GM10847 (cell line): ENCODE results near the gene HECTD3.

Experiments
- POLR2A ChIP-seq: IDR thresholded peaks from 2 replicates; pipeline ENCODE4 v1.6.1; 2011; ENCODE audit not compliant: insufficient read length; ENCODE audit errors: extremely low read depth

The HECTD3 gene

DNA sequence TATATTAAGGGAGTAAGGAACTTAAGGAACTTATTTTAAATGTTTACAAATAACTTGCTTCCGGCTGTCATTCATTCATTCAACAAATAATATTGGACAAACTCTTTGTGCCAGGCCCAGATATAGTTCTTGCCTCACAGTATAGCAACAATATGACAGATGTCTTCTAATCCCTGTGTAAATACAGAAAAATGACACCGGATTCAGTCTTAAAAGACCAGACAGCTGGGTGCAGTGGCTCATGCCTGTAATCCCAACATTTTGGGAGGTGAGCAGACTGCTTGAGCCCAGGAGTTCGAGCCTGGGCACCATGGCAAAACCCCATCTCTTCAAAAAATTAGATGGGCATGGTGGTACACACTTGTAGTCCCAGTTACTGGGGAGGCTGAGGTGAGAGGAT is 48.4 kb downstream of the HECTD3 start:
- no peak for TF ChIP-seq POLR2A
